NK-92 (cell line): ENCODE measurements around the gene HSD11B1.

Experiments
- DNase-seq: peaks from one replicate; lab custom pipeline; 2025; ENCODE audit not compliant: unreplicated experiment; lab: John Stamatoyannopoulos, UW

Gene HSD11B1

DNA sequence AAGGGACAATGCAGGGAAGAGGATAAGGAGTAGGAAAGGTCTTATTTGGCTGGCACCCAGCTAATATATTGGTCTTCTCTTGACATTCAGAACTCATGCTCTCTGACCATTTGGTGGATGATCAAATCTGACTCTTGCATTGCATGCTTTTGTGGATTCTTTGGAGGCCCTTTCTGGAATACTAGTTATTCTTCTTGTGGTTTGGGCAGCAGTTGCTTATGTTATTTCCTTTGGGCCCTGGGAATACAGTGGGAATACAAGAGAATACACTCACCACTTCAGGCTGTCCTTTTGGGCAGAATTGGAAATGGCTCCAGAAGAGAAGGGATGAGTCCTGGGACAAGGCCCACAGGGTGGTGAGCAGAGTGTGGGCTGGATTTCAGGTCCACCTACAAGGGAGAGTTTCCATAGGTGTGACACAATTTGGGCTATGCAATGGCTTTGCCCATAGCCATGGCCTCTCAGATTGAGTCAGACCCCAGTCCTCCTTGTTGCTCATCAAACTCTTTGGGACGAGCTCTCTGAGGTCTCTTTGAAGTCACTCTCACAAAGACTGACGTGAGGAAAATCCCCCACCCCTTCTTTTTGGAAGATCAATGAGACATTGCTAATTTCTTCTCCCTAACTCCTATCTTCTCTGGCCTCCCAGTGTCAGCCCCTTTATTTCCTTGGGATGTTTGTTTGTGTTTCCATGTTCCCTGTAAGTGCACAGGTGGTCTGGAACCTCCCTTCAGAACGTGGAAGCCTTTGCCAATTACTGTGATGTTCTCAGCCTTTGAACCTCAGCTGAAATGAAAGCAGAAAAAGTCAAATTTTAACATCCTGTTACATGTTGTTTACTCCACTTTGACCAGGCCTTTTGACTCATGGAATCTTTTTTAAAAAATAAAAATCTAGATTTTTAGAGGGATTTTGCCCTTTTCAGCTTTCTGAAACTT lies 19.4 kb downstream of the HSD11B1 start:
- DNase-seq, result no peak

DNA sequence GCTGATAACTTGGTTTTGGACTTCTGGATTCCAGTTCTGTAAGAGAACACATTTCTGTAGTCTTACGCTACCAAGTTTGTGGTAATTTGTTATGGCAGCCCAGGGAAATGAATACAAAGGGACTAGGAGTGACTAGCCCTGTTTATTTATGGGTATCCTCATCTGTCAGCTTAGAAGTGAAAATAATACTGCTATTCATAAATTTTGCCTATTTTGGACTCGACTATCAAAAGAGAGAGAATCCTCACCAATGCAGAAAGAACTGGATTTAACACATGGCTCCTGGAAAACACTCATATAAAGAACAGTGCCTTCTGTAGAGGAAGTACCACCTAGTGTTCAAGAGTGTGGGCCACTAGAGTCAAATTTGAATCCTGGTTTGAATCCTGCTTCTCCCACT lies 22.6 kb downstream of the HSD11B1 start:
- DNase-seq, result no peak

DNA sequence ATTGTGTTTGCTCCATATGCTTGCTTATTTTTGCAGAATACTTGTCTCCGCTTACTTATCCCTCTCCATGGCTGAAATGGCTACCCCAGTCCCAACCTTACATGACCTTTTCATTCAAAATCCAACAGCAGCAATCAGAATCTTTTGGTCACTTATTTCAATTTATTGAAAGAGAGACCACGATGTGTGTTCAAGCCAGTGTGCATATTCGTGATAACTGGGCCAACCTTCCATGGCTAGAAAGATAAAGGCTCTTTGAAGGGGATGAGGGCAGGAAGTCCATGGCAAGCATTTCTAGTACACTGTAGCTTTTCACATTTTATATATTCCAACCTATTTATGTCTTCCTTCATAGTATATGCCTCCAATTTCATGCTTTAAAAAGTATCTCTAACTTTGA lies 23.1 kb downstream of the HSD11B1 start:
- DNase-seq, result no peak

DNA sequence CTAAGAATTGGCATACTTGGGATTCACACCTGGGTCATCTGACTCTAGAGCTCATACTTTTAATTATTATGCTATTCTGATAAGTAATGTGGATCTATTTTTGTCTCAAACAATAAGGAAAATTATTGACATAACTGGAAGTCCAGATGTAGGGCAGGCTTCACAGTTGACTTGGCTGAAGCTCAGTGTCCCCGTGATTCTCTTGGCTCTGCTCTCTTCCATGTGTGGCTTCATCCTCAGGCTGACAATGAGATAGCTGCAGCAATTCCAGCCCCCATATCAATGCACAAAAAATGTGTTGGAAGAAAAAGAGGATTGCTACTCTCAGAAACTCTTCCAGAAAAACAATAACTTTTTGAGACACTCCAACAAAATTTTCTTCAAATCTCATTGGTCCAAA lies 23.8 kb downstream of the HSD11B1 start:
- no peak for DNase-seq

DNA sequence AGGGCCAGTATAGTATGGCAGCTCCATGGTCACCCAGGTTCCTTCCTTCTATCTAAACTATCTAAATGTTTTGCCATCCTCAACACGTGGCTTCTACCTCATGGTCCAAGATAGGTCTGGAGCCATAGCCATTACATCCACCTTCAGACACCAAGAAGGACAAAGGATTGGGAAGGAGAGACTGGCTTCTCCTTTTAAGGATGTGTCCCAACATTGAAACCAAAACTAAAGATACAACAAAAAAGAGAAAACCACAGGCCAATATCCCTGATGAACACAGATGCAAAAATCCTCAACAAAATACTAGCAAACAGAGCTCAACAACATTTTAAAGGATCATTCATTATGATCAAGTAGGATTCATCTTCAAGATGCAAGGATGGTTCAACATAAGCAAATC lies 24.8 kb downstream of the HSD11B1 start:
- DNase-seq, result no peak

DNA sequence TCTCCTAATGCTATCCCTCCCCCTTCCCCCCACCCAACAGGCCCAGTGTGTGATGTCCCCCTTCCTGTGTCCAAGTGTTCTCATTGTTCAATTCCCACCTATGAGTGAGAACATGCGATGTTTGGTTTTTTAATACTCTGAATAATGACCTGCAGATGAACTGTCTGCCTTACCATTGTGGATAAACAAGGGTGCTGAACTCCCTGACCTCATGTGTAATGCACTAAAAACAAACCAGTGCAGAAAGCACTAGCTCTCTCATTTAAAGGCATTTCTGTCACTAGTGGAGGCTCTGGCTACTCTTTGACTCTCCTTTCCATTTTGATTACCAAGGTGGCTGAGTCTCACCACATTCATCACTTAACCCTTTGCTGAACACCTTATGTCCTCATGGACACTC lies 28.1 kb downstream of the HSD11B1 start:
- DNase-seq, result no peak

DNA sequence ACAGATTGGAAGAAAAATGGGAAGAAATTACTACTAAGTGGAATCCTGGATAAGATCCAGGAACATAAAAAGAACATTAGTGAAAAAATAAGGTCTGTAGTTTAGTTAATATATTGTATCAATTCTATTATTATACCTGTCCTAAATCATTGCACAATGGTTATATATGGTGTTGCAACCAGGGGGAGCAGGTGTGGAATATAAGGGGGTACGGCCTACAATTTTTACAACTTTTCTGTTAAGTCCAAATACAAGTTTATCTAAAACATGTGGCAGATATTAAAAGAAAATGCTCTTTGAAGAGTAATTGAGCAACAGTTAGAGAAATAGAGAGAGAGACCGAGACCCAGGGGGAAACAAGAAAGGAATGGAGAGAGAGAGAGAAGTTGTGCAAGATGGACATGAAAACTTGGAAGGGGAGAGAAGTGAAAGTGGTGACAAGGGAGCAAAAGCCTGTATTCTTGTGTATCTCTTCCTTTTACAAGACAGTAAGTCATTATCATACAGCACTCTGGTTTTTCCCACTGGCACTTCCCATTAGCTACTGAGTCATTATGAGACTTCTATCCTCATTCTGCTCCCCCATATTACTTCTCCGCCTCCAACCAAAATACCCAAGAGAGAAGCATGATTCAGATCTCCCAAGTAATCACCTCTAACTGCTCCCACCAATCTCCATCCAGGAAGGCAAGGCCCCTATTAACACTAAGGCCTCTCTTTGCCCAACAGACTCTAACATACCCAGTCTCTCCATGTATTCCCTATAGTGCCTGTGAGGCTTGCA lies 29.0 kb downstream of the HSD11B1 start:
- no peak for DNase-seq

DNA sequence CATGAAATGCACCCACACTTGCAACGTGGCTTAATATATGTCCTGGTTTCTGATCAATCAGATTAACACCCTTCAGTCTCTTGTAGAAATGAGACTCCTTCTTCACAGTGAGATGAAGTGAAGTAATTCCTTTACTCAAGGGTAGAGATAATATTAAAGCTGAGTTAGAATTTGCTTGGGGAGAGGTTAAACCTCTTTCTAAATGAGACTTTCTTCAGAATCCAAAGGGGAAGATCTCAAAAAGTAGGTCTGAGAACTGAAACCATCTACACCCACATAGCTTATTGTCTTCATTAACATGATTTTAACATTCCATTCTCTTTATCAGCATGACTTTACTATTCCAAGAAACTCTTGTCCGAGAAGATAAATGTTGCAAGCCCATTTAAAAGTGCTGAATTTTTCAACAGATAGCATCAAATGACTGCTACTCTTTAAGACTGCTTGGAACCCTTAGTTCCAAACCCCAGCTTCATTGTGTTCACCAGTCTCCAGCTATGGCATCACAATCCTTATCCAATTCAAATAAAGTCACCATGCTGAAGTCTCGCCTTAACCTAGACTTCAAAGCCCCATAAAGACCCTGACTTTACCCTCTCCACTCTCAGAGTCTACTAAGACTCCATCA lies 32.0 kb downstream of the HSD11B1 start:
- DNase-seq, result no peak

DNA sequence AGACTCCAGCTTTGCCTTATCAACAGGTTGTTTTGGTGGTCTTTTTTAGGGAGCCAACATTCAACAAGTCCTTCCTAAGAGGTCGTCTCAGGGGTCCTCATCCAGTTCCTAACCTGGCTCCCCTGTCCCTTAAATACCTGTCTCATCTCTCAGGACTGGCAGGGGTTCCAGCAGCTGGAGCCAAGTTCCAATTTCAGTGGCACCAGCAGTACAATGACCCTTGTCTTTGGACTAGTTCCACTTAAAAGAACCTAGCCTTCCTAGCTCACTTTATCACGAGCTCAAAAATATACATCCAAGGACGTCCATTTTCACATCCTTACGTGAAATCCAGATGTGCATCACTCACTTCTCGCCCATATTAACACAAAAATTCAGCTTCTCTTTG lies 32.5 kb downstream of the HSD11B1 start:
- no peak for DNase-seq

DNA sequence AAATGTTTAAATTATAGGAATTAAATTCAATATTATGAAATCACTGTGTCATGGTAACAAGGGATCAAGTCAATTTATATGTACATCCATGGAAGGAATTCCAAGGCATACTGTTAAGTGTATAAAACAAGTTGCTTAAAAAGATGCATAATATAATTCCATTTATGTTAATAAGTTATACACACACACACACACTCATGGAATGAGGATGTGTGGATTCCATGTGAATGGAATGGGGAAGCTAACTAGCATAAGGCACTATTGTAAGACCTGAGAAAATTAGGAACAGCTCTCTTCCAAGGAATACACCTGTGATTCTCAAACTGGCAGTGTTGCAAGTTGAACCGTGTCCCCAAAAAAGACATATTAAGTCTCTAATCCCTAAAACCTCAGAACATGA lies 33.6 kb downstream of the HSD11B1 start:
- DNase-seq, result no peak

DNA sequence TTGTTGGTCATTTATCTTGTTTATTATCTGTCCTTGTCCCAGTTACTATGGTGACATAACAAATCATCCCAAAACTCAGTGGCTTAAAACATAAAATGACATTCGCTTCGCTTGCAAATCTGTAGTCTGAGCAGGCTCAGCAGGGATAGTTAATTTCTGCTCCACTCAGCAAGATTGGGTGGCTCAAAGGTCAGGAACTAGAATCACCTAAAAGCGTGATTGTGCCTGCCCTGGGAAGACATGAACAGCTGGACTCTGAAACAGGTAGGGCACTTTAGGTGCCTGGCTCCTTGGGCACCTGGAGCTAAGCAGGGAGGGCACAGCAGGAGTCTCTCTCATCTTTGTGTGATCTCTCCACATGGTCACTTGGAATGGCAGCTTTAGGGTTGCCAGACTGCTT lies 36.5 kb downstream of the HSD11B1 start:
- no peak for DNase-seq

DNA sequence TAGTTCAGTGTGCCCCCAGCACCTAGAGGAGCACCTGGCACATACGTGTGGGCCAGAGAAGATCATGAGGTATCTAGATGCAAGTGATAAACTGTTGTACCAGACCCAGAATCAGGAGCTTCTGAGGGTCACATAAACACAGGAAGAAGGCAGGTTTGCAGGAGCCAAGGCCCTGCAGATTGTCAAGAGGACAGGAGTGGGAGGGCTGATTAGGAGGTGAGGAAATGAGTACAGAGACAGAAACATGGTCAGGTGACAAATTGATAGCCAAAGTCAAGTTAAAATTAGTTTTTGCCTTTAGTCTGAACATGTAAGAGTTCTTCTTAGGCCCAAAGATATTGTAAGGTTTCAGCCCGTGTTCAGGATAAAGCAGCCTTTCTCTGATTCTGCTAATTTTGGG lies 37.2 kb downstream of the HSD11B1 start:
- DNase-seq, result no peak

DNA sequence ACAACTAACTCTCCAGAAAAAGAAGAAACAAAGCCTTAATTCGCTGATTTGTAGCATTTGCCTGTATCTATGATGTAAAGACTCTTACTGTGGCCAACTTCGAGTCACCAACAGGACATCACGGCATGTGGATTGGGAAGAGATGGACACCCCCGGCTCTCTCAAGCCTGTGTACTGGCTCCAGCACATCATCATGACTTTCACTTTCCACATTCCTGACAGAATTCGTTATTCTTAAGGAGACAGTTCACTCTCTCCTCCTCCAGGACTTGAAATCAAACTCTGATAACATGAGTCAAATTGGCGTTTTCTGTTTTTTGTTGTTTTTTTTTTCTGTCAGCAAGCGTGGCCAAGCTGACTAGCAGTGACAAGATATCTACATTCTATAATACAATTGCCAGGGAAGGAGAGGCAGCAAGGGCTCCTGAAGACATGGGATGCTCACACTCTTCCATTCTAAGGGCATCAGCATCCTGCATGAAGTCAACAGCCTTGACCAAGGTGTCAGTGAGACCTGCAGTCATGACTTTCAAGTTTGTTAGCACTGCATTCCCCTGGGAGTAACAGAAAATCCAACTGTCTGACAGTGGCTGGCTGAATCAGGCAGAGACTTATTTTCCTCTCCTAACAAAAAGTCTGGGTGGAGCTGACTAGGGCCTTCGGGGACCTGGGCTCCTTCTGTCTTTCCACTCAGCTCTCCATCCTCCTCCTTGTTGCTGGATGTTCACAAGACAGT lies 37.9 kb downstream of the HSD11B1 start:
- DNase-seq, result no peak

DNA sequence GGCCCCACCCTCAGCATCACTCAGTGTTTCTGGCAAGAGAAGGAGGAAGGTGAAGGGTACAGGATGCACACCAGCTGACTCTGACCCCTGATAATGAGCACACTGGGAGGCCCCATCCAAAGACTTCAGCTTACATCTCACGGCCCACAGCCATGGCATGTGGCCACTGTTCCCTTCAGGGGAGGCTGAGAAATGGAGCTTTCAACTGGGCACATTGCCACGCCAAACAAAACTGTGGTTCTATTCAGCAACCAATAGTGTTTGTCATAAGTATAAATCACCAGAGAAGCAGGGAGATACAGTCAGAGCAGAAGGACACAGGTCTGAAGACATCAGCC lies 38.5 kb downstream of the HSD11B1 start:
- DNase-seq, result no peak

DNA sequence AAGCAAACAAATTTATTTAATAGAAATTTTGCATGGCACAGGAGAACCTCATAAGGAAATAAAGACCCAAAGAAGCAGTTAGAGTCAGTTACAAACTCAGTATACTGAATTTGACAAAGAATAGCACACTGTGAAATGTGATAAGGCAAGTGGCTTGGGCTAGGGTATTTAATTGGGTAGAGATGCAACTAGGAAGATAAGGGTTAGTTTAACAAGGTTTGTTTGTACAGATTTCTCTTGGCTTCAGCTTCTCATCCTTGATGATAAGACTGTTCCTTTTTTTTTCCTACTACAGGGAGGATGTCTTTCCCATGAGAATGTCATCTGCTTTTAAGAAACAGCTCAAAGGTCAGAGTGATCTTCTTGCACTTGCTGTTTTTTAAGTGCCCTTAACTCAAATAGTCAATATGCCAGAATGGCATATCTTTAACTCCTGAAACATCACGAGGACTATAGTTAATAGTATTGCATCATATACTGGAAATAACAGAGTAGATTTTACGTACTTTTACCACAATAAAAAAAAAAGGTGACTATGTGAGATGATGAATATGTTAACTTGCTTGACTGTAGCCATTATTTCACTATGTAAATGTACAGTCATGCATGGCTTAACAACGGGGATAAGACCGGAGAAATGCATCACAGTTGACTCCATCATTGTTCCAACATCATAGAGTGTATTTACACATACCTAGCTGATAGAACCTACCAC lies 42.0 kb downstream of the HSD11B1 start:
- no peak for DNase-seq

DNA sequence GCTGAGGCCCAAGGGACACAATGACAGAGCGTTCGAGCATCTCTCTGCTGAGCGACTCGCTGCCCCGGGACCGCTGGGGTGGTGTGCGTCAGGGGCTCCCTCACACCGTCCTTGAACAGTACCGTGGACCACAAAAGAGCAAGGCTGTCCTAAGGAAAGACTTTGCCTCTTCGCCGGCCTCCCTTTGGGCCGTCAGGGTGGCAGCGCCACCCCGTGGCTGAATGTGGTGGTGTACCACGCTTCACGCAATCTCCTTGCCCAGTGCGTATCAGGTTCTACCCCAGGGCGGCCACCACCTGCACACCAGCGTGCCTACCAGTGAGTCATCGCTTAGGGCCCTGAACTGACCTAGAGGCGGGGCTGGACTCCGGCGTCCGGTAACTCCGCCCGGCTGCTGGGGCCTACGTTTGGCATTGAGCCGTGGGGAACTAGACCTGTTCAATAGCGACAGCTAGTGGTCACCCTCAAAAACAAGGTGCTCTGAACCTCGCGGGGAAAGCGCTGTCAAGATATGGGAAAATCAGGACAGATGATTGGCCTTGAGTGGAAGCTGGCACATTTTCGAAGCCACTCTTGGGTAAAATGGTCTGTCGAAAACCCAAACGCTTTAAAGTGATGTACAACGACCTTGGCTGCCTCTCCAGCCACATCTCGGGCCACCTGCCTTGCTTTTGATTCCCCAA lies 43.1 kb downstream of the HSD11B1 start:
- no peak for DNase-seq

DNA sequence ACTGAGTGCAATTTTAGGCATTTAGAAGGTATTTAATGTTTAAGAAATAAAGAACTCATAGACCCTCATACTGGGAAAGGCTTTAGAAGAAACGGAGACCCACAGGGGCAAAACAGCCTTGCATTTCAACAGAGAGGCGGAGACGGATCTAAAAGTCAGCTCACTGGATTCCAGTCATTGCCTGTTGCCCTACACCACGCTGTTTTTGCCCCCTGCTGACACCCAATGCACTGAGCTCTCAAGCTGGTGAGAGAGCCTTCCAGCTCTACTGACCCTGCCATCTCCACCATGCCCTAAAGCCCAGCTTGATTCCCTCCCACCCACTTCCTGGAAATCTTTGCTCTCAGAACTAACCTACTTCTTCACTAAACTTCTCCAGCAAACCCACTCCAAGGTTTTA lies 44.0 kb downstream of the HSD11B1 start:
- no peak for DNase-seq

DNA sequence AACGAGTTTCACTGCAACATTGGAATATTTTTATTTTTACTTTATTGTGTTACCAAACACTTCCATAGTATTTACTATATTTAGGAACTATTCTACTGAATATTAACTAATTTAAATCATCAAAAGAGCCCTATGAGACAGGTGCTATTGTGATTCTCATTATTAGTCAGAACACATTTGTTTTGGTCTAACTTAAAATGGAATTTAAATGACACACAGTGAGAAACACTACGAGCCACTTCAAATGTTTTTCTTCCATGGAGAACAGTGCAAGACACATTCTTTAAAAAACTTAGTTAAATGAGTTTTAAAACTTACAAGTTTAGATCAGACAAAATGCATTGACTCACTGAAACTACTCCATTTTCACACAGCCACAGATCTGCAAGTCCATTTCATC lies 44.6 kb downstream of the HSD11B1 start:
- no peak for DNase-seq

DNA sequence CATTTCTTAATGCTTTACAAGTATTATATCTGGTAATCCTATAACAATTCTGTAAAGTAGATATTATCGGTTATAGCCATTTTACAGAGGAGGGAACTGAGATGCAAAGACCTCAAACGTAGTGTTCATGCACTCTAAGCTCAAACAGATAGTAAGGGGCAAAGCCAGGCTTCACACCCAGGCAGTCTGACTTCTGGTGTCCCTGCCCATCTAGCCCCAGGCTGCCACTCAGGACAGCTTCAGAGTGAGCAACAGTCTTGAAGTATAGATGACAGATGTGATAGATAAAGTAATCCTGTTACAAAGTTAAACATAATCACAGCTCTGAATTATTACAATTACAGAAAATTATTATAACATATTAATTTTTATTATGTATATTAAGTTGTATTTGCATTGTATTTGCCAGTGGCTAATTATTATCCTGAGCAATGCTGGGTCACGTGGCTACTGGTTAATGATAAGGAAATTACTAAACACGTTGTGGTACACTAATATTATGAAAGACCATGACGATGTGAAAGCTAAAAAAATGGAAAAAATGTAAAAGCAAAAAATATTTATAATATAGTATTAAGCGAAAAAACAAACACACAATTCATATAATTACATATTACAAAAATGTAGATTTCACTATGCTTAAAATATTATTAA lies 45.2 kb downstream of the HSD11B1 start:
- no peak for DNase-seq
